Esophagus (tissue), 2 donors: ENCODE data around the gene METTL22. TPM values are rescaled to one million over a fixed set of nuclear protein-coding genes. Genes with fewer than 3 reads are reported as not detected.

Experiments used
- H3K27ac ChIP-seq, 2 donors: one replicate each; pipeline ENCODE4 v1.5.1; 2013; ENCODE audit warnings: low read depth in 2 of 2, mild to moderate bottlenecking in 2 of 2, inconsistent platforms in 1 of 2, low read length in 1 of 2, moderate library complexity in 1 of 2
- H3K27me3 ChIP-seq, 2 donors: one replicate each; pipeline ENCODE4 v1.6.1; 2013; ENCODE audit warnings: low read length in 2 of 2, control low read depth in 1 of 2, mild to moderate bottlenecking in 1 of 2; ENCODE audit not compliant: insufficient read depth in 2 of 2, control insufficient read depth in 1 of 2
- H3K36me3 ChIP-seq, 2 donors: one replicate each; pipeline ENCODE4 v1.6.1; 2013; ENCODE audit warnings: low read length in 1 of 2; ENCODE audit not compliant: control insufficient read depth in 2 of 2, insufficient read depth in 2 of 2
- H3K4me1 ChIP-seq, 2 donors: one replicate each; pipeline ENCODE4 v1.6.1; 2013; ENCODE audit warnings: low read length in 1 of 2; ENCODE audit not compliant: control insufficient read depth in 2 of 2, insufficient read depth in 2 of 2
- H3K4me3 ChIP-seq, 2 donors: one replicate each; pipeline ENCODE4 v1.5.1; 2013; ENCODE audit warnings: low read length in 2 of 2, mild to moderate bottlenecking in 2 of 2, low read depth in 1 of 2, moderate library complexity in 1 of 2
- H3K9me3 ChIP-seq, 2 donors: one replicate each; pipeline ENCODE4 v1.6.1; 2013; ENCODE audit warnings: mild to moderate bottlenecking in 2 of 2, low read depth in 1 of 2, low read length in 1 of 2, moderate library complexity in 1 of 2; ENCODE audit not compliant: control insufficient read depth in 2 of 2, insufficient read depth in 1 of 2
- WGBS, 2 donors: extraction: QIAGEN DNeasy Blood & Tissue Kit; methylation state at CpG; one replicate each; pipeline ENCODE4 v1.1.7; 2013; 5-methylcytosine and 5-hydroxymethylcytosine counted together
- polyA plus RNA-seq, 2 donors: library from polyadenylated mRNA; stranded (reverse); fragments of 200-250 nt; gene quantifications; one replicate each; pipeline ENCODE4 v1.2.3, GENCODE V29; 2013
- donor health status: healthy with polysubstance abuse.
- donor health status: Bipolar disorder and iron deficiency.

The METTL22 gene
- polyA plus RNA-seq, 2 donors: 12.3 to 16.6 TPM

- Histone ChIP-seq H3K4me3 (no peak overlapping the region), H3K27ac (no peak overlapping the region), H3K36me3 (no peaks in the 10 kb centered on the region), H3K9me3 (peaks cover 0 to 8% of the 10 kb centered on the region in 2 donors), H3K27me3 (peaks cover 3 to 24% of the 10 kb centered on the region in 2 donors), H3K4me1 (peaks cover 4 to 5% of the 10 kb centered on the region in 2 donors)
- 96 to 100% methylated on average over 3 of the region's 3 CpGs for WGBS, 2 donors
These were observed 30.0 kb upstream of the METTL22 start for GRCh38 chr16:8591451-8591850.

- Histone ChIP-seq H3K9me3 (peaks cover 0 to 14% of the 10 kb centered on the region in 2 donors), H3K4me1 (peaks cover 4% of the 10 kb centered on the region in 2 donors), H3K36me3 (no peaks in the 10 kb centered on the region), H3K4me3 (no peak overlapping the region), H3K27me3 (peaks cover 3 to 19% of the 10 kb centered on the region in 2 donors), H3K27ac (no peak overlapping the region)
- WGBS, 2 donors: 41 to 44% methylated on average over 9 of the region's 9 CpGs
These were observed 27.3 kb upstream of the METTL22 start for GRCh38 chr16:8594149-8594666.

- H3K27me3 ChIP-seq: peaks cover 0 to 8% of the 10 kb centered on the region in 2 donors
- WGBS, 2 donors: 81 to 94% methylated on average over 5 of the region's 5 CpGs
- H3K4me1 ChIP-seq: no peaks in the 10 kb centered on the region
- H3K4me3 ChIP-seq: no peak overlapping the region
- no peak overlapping the region for H3K27ac ChIP-seq
- H3K36me3 ChIP-seq: no peaks in the 10 kb centered on the region
- H3K9me3 ChIP-seq: peaks cover 0 to 13% of the 10 kb centered on the region in 2 donors
These were observed 25.7 kb upstream of the METTL22 start for GRCh38 chr16:8595783-8596182.

GRCh38 chr16:8596581-8596980 is 24.9 kb upstream of the METTL22 start:
- no peaks in the 10 kb centered on the region for H3K4me1 ChIP-seq
- peaks cover 0 to 8% of the 10 kb centered on the region in 2 donors for H3K27me3 ChIP-seq
- WGBS, 2 donors: 82 to 95% methylated on average over 1 of the region's 1 CpG

GRCh38 chr16:8600144-8600775 is 21.2 kb upstream of the METTL22 start:
- no peaks in the 10 kb centered on the region for H3K4me1 ChIP-seq
- H3K4me3 ChIP-seq: no peak overlapping the region
- H3K36me3 ChIP-seq: no peaks in the 10 kb centered on the region
- peaks cover 0 to 10% of the 10 kb centered on the region in 2 donors for H3K9me3 ChIP-seq
- 69 to 70% methylated on average over 11 of the region's 11 CpGs for WGBS, 2 donors
- H3K27me3 ChIP-seq: no peaks in the 10 kb centered on the region
- H3K27ac ChIP-seq: no peak overlapping the region

More at GRCh38 chr16:8596581-8596980, 24.9 kb upstream of the METTL22 start:
- no peaks in the 10 kb centered on the region for H3K36me3 ChIP-seq
- H3K27ac ChIP-seq: no peak overlapping the region
- no peak overlapping the region for H3K4me3 ChIP-seq
- H3K9me3 ChIP-seq: peaks cover 0 to 10% of the 10 kb centered on the region in 2 donors

GRCh38 chr16:8605554-8605953 is 15.9 kb upstream of the METTL22 start:
- no peak overlapping the region for H3K27ac ChIP-seq
- H3K9me3 ChIP-seq: no peaks in the 10 kb centered on the region
- H3K4me3 ChIP-seq: no peak overlapping the region
- no peaks in the 10 kb centered on the region for H3K36me3 ChIP-seq
- no peaks in the 10 kb centered on the region for H3K4me1 ChIP-seq
- H3K27me3 ChIP-seq: peaks cover 0 to 5% of the 10 kb centered on the region in 2 donors

GRCh38 chr16:8607214-8607613 is 14.3 kb upstream of the METTL22 start:
- WGBS, 2 donors: 66 to 75% methylated on average over 9 of the region's 9 CpGs
- Histone ChIP-seq H3K27ac (no peak overlapping the region), H3K36me3 (no peaks in the 10 kb centered on the region)

GRCh38 chr16:8611122-8611521 is 10.4 kb upstream of the METTL22 start:
- Histone ChIP-seq H3K4me3 (no peak overlapping the region), H3K4me1 (no peaks in the 10 kb centered on the region), H3K27me3 (peaks cover 0 to 5% of the 10 kb centered on the region in 2 donors), H3K36me3 (no peaks in the 10 kb centered on the region), H3K9me3 (no peaks in the 10 kb centered on the region), H3K27ac (no peak overlapping the region)
- 76 to 80% methylated on average over 4 of the region's 4 CpGs for WGBS, 2 donors

More at GRCh38 chr16:8607214-8607613, 14.3 kb upstream of the METTL22 start:
- no peaks in the 10 kb centered on the region for H3K9me3 ChIP-seq
- no peak overlapping the region for H3K4me3 ChIP-seq
- H3K27me3 ChIP-seq: peaks cover 0 to 5% of the 10 kb centered on the region in 2 donors
- no peaks in the 10 kb centered on the region for H3K4me1 ChIP-seq

- no peak overlapping the region for H3K4me3 ChIP-seq
- H3K4me1 ChIP-seq: no peaks in the 10 kb centered on the region
- 88 to 95% methylated on average over 1 of the region's 1 CpG for WGBS, 2 donors
- H3K9me3 ChIP-seq: no peaks in the 10 kb centered on the region
- peaks cover 0 to 5% of the 10 kb centered on the region in 2 donors for H3K27me3 ChIP-seq
- H3K27ac ChIP-seq: no peak overlapping the region
- no peaks in the 10 kb centered on the region for H3K36me3 ChIP-seq
These were observed 9.5 kb upstream of the METTL22 start for GRCh38 chr16:8611886-8612600.
